K562 (cell line): ENCODE measurements around the gene SMARCA4. TPM values are rescaled to one million over a fixed set of nuclear protein-coding genes. Genes with fewer than 3 reads are reported as not detected.

Experiments
- ATAC-seq: fragments of 200-7000 bp; cut with Tn5 transposase; 3 replicates; pipeline ENCODE4 v1.9.1; 2020; ENCODE audit warnings: moderate library complexity
- BruUV-seq: library from RNA; stranded (reverse); fragments of 400-500 nt; replicated peaks from 2 replicates; lab custom pipeline; 2021; lab: Mats Ljungman, UMichigan
- CTCF ChIA-PET: fragments of 300-600 bp; formaldehyde crosslinking; extraction: SDS; loops from one replicate; lab custom pipeline; 2021; ENCODE audit warnings: low intra/inter-chr PET ratio; lab: Yijun Ruan, JAX
- POLR2A ChIA-PET: fragments of 300-600, 350-650 bp; sonication (Branson Sonifier 250); formaldehyde crosslinking; extraction: SDS; loops from one replicate; lab custom pipeline; 2021; ENCODE audit warnings: antibody characterized with exemption, inconsistent platforms; lab: Yijun Ruan, JAX
- DNase-seq, 4 experiments: peaks; one replicate each; pipeline versions ENCODE4 v3.0.0 to v3.0.0-alpha.2; 2011 to 2018; ENCODE audit warnings: low spot score in 3 of 4, mixed read lengths in 3 of 4; ENCODE audit errors: extremely low read depth in 1 of 4
- FAIRE-seq: peaks from 2 replicates; lab custom pipeline; 2011; peaks lifted over from hg19 to GRCh38; lab: Jason Lieb, UNC
- H2AFZ ChIP-seq: 2 replicates; pipeline ENCODE4 v1.6.0; 2011; ENCODE audit warnings: low read depth, low read length, control low read depth, inconsistent platforms
- H3K27ac ChIP-seq: fragments of 200-600 bp; 3 replicates; pipeline ENCODE4 v1.8.0; 2011; ENCODE audit warnings: low read depth, mild to moderate bottlenecking, control low read depth, inconsistent platforms, low read length, moderate library complexity, mixed read lengths; ENCODE audit errors: extremely low read depth
- H3K27me3 ChIP-seq, 2 experiments: fragments of 300-600 bp in 1 of 2; 2 replicates in 1 of 2; 3 replicates in 1 of 2; pipeline versions ENCODE4 v1.6.0 to v1.8.0; 2011; ENCODE audit warnings: inconsistent platforms in 2 of 2, low read length in 2 of 2, mild to moderate bottlenecking in 1 of 2, mixed read lengths in 1 of 2, moderate library complexity in 1 of 2; ENCODE audit not compliant: control insufficient read depth in 2 of 2, insufficient read depth in 2 of 2
- H3K36me3 ChIP-seq: fragments of 300-600 bp; 3 replicates; pipeline ENCODE4 v1.8.0; 2011; ENCODE audit warnings: mild to moderate bottlenecking, low read length, inconsistent platforms; ENCODE audit not compliant: control insufficient read depth, insufficient read depth
- H3K4me1 ChIP-seq, 2 experiments: fragments of 200-600 bp in 1 of 2; replicated peaks in 1 of 2; 2 replicates in 1 of 2; 3 replicates in 1 of 2; pipeline versions ENCODE4 v1.5.1 to v1.8.0; 2011; ENCODE audit warnings: inconsistent platforms in 2 of 2, low read length in 2 of 2, mild to moderate bottlenecking in 1 of 2, mixed read lengths in 1 of 2, moderate library complexity in 1 of 2; ENCODE audit not compliant: control insufficient read depth in 2 of 2, insufficient read depth in 2 of 2
- H3K4me2 ChIP-seq: 2 replicates; pipeline ENCODE4 v1.6.1; 2011; ENCODE audit warnings: low read length, control low read depth, inconsistent platforms, mixed read lengths; ENCODE audit not compliant: insufficient read depth
- H3K4me3 ChIP-seq: fragments of 200-600 bp; sonication (generic), shearing (Covaris generic); 2 replicates; pipeline ENCODE4 v1.5.1; 2016; ENCODE audit warnings: control low read depth, inconsistent platforms
- H3K79me2 ChIP-seq: fragments of 200-600 bp; 3 replicates; pipeline ENCODE4 v1.8.0; 2011; ENCODE audit warnings: low read length, inconsistent platforms; ENCODE audit not compliant: control insufficient read depth, insufficient read depth
- H3K9ac ChIP-seq, 2 experiments: 2 replicates each; pipeline versions ENCODE4 v1.6.0 to v1.6.1; 2011; ENCODE audit warnings: low read depth in 2 of 2, low read length in 2 of 2, control low read depth in 1 of 2, inconsistent platforms in 1 of 2, mild to moderate bottlenecking in 1 of 2, mixed read lengths in 1 of 2; ENCODE audit not compliant: insufficient read depth in 1 of 2
- H3K9me1 ChIP-seq: one replicate; pipeline ENCODE4 v1.6.0; 2011; ENCODE audit warnings: inconsistent platforms, mild to moderate bottlenecking, low read length, moderate library complexity; ENCODE audit not compliant: control insufficient read depth, insufficient read depth
- H3K9me3 ChIP-seq: replicated peaks from 2 replicates; pipeline ENCODE4 v1.5.1; 2011; ENCODE audit warnings: low read depth, low read length, inconsistent platforms; ENCODE audit not compliant: control insufficient read depth, insufficient read depth
- H4K20me1 ChIP-seq: replicated peaks from 2 replicates; pipeline ENCODE4 v1.6.1; 2011; ENCODE audit warnings: low read length, inconsistent platforms, mixed read lengths; ENCODE audit not compliant: control insufficient read depth, insufficient read depth
- CBX1 ChIP-seq: sonication (generic); IDR thresholded peaks from 2 replicates; pipeline ENCODE4 v1.6.1; 2016; ENCODE audit warnings: antibody characterized with exemption, low read depth, mild to moderate bottlenecking
- DNMT1 ChIP-seq: fragments of 450-650 bp; IDR thresholded peaks from 2 replicates; pipeline ENCODE4 v1.6.1; 2016; ENCODE audit warnings: antibody characterized with exemption, mild to moderate bottlenecking
- ELF1 ChIP-seq: fragments of 200-800 bp; sonication (Bioruptor generic); IDR thresholded peaks from 2 replicates; pipeline ENCODE4 v1.6.1; 2016; ENCODE audit warnings: missing genetic modification characterization, missing compliant biosample characterization
- FOSL1 ChIP-seq: fragments of 200-800 bp; sonication (Bioruptor generic); conservative IDR thresholded peaks from 2 replicates; pipeline ENCODE4 v1.6.1; 2016; ENCODE audit warnings: missing genetic modification characterization, missing compliant biosample characterization
- FOXA1 ChIP-seq: fragments of 450-650 bp; IDR thresholded peaks from 2 replicates; pipeline ENCODE4 v1.6.1; 2016; ENCODE audit warnings: mild to moderate bottlenecking, borderline replicate concordance
- GTF2E2 ChIP-seq: fragments of 200-800 bp; sonication (Bioruptor generic); IDR thresholded peaks from 2 replicates; pipeline ENCODE4 v1.6.1; 2016; ENCODE audit warnings: missing genetic modification characterization, missing compliant biosample characterization
- ZBTB43 ChIP-seq: sonication (generic); formaldehyde crosslinking; IDR thresholded peaks from 2 replicates; pipeline ENCODE4 v1.8.0; 2023; ENCODE audit warnings: mild to moderate bottlenecking, missing genetic modification reagents
- ZNF184 ChIP-seq: sonication (generic); formaldehyde crosslinking; IDR thresholded peaks from 2 replicates; pipeline ENCODE4 v1.5.0; 2020; ENCODE audit warnings: missing genetic modification reagents
- ZNF507 ChIP-seq: conservative IDR thresholded peaks from 2 replicates; pipeline ENCODE4 v1.6.1; 2017; ENCODE audit warnings: missing genetic modification characterization, missing compliant biosample characterization
- ZNF584 ChIP-seq: fragments of 200-800 bp; sonication (Bioruptor generic); IDR thresholded peaks from 2 replicates; pipeline ENCODE4 v1.6.1; 2016; ENCODE audit warnings: low read depth, mild to moderate bottlenecking, missing genetic modification characterization, missing compliant biosample characterization
- WGBS: fragments of 100-300 bp; shearing (Covaris generic); methylation state at CpG from one replicate; pipeline ENCODE4 v1.1.6; 2016; ENCODE audit warnings: low coverage, mixed read lengths; ENCODE audit not compliant: insufficient coverage; ENCODE audit errors: missing lambda C conversion rate; 5-methylcytosine and 5-hydroxymethylcytosine counted together
- in situ Hi-C: fragments of 300-500 bp; cut with MboI; formaldehyde crosslinking; loops from 4 replicates; pipeline ENCODE4 v1.15.0; 2018; ENCODE audit warnings: inconsistent platforms, mixed read lengths
- intact Hi-C: fragments of 100-400 bp; cut with micrococcal nuclease; formaldehyde crosslinking; loops from 2 replicates; pipeline ENCODE4 v1.14.2; 2022
- polyA plus RNA-seq, 8 experiments: library from polyadenylated mRNA; depleted of rRNA in 4 of 8; stranded (reverse) in 5 of 8; unstranded in 3 of 8; fragments of >200 nt; fragmentation: Nextera tagmentation in 2 of 8; fragmentation: Illumina TruSeq in 1 of 8; extraction: Ambion mirVana in 2 of 8; extraction: Trizol in 1 of 8; gene quantifications; 2 replicates each; pipeline versions ENCODE4 v1.2.1 to v1.2.3, GENCODE V29; 2011 to 2014; ENCODE audit warnings: inconsistent platforms in 1 of 8, missing spikeins in 1 of 8
- small RNA-seq: library from RNA; depleted of rRNA; stranded (forward); fragments of <200 nt; gene quantifications from one replicate; pipeline ENCODE3, GENCODE V24; 2014
- total RNA-seq, 7 experiments: library from RNA; depleted of rRNA in 6 of 7; stranded (reverse); fragments of >200 nt in 6 of 7; fragmentation: Illumina TruSeq in 2 of 7; extraction: Trizol in 2 of 7; gene quantifications; 2 replicates each; pipeline versions ENCODE4 v1.2.1 to v1.2.3, GENCODE V29; 2011 to 2021; ENCODE audit warnings: low replicate concordance in 1 of 7

The SMARCA4 gene
- total and polyA plus RNA-seq, 9 of the 15 experiments (the other 6 are each of a cell fraction or from before 2014, with no cell fraction given), result 19.3 to 207 (median 52.1) TPM

GRCh38 chr19:11111771-11112144 is 150.9 kb downstream of the SMARCA4 start:
- Histone ChIP-seq H3K4me2 (no peak overlapping the region), H3K27ac (no peak overlapping the region), H3K9ac (no peak overlapping the region), H3K9me3 (no peaks in the 10 kb centered on the region), H3K4me3 (no peak overlapping the region), H3K9me1 (peaks cover 4% of the 10 kb centered on the region), H3K36me3 (peaks cover 97% of the 10 kb centered on the region), H3K4me1 (peaks cover 0 to 8% of the 10 kb centered on the region in 2 experiments; a peak in 1 of 5 replicates), H4K20me1 (peaks cover 14% of the 10 kb centered on the region), H3K79me2 (peaks cover 38% of the 10 kb centered on the region), H3K27me3 (no peaks in the 10 kb centered on the region), H2AFZ (no peak overlapping the region)
- TF ChIP-seq DNMT1, result no peak
- TF ChIP-seq ZNF584 (CRISPR knock-in tag), result no peak
- TF ChIP-seq ZNF184 (CRISPR knock-in tag), result no peak
- TF ChIP-seq ELF1 (tag), result no peak
- TF ChIP-seq GTF2E2 (tag), result no peak
- no peak for TF ChIP-seq FOSL1 (tag)
- no peak for TF ChIP-seq CBX1
- TF ChIP-seq ZNF507 (tag), result no peak
- no peak for TF ChIP-seq ZBTB43 (CRISPR knock-in tag)
- no peak for TF ChIP-seq FOXA1
- FAIRE-seq (no peak), ATAC-seq (no peak), DNase-seq (no peak)
- WGBS, result 88% methylated on average over 5 of the region's 8 CpGs
- ChIA-PET CTCF (no interaction called here), POLR2A (interaction anchor here (0.6 to 1.7 kb wide), 5 partner anchors 8 to 194 kb away, joined by 3 to 6 read pairs (median 4); no protein-coding TSS in a partner anchor)
- intact Hi-C loops (no loop called here), in situ Hi-C loops (no loop called here)
- no TSS peak for BruUV-seq

Small RNA genes within 50 kb of the gene (small RNA-seq; reads per million reads assigned to genes)
- gene RF02271 (not detected), gene RN7SL192P (2.9 reads per million, percentile 87 among the genes with 10 or more reads in this experiment)

Other genes with a start within 250 kb of the SMARCA4 start
Only the 7 nearest of the 9 such genes appear.
- 28.1 and 34.4 TPM in 2 replicates for gene TMED1, start 124.8 kb upstream of the SMARCA4 start, total RNA-seq (2014; rRNA removed)
- gene TMED1, start 124.8 kb upstream of the SMARCA4 start, total RNA-seq (2014; rRNA removed; fragmentation: Illumina TruSeq; extraction: Trizol), result 7.4 and 8.0 TPM in 2 replicates
- gene TMED1, start 124.8 kb upstream of the SMARCA4 start, total RNA-seq (2015; rRNA removed; fragmentation: Illumina TruSeq; extraction: Trizol), result 22.7 and 23.5 TPM in 2 replicates
- gene TMED1, start 124.8 kb upstream of the SMARCA4 start, total RNA-seq (2021), result 25.5 and 28.2 TPM in 2 replicates
- gene TMED1, start 124.8 kb upstream of the SMARCA4 start, polyA plus RNA-seq (2011; rRNA removed), result 26.1 and 27.9 TPM in 2 replicates
- gene TMED1, start 124.8 kb upstream of the SMARCA4 start, polyA plus RNA-seq (2014; fragmentation: Illumina TruSeq; extraction: Trizol), result 9.6 and 18.6 TPM in 2 replicates
- gene TMED1, start 124.8 kb upstream of the SMARCA4 start, polyA plus RNA-seq (2014; fragmentation: Nextera tagmentation; extraction: Ambion mirVana), result 1 to 10 TPM in 1 of 2 experiments, under 1 TPM in 1; 0.86 to 5.9 TPM
- 29.3 and 30.2 TPM in 2 replicates for gene TMED1, start 124.8 kb upstream of the SMARCA4 start, polyA plus RNA-seq (2014; rRNA removed)
- gene C19orf38, start 112.6 kb upstream of the SMARCA4 start, total RNA-seq (2014; rRNA removed), result 0.16 TPM in 1 of 2 replicates, not detected in the other
- not detected in 2 replicates for gene C19orf38, start 112.6 kb upstream of the SMARCA4 start, total RNA-seq (2014; rRNA removed; fragmentation: Illumina TruSeq; extraction: Trizol)
- not detected in 2 replicates for gene C19orf38, start 112.6 kb upstream of the SMARCA4 start, total RNA-seq (2015; rRNA removed; fragmentation: Illumina TruSeq; extraction: Trizol)
- 0.18 and 0.29 TPM in 2 replicates for gene C19orf38, start 112.6 kb upstream of the SMARCA4 start, total RNA-seq (2021)
- gene C19orf38, start 112.6 kb upstream of the SMARCA4 start, polyA plus RNA-seq (2011; rRNA removed), result 0.14 and 0.31 TPM in 2 replicates
- gene C19orf38, start 112.6 kb upstream of the SMARCA4 start, polyA plus RNA-seq (2014; fragmentation: Illumina TruSeq; extraction: Trizol), result not detected in 2 replicates
- not detected for gene C19orf38, start 112.6 kb upstream of the SMARCA4 start, polyA plus RNA-seq (2014; fragmentation: Nextera tagmentation; extraction: Ambion mirVana)
- 0.53 TPM in 1 of 2 replicates, not detected in the other for gene C19orf38, start 112.6 kb upstream of the SMARCA4 start, polyA plus RNA-seq (2014; rRNA removed)
- 31.9 and 41.8 TPM in 2 replicates for gene CARM1, start 89.5 kb upstream of the SMARCA4 start, total RNA-seq (2014; rRNA removed)
- gene CARM1, start 89.5 kb upstream of the SMARCA4 start, total RNA-seq (2014; rRNA removed; fragmentation: Illumina TruSeq; extraction: Trizol), result 14.1 and 18.6 TPM in 2 replicates
- gene CARM1, start 89.5 kb upstream of the SMARCA4 start, total RNA-seq (2015; rRNA removed; fragmentation: Illumina TruSeq; extraction: Trizol), result 25.2 and 27.1 TPM in 2 replicates
- gene CARM1, start 89.5 kb upstream of the SMARCA4 start, total RNA-seq (2021), result 86.0 and 86.3 TPM in 2 replicates
- gene CARM1, start 89.5 kb upstream of the SMARCA4 start, polyA plus RNA-seq (2011; rRNA removed), result 29.7 and 54.8 TPM in 2 replicates
- 59.8 and 73.9 TPM in 2 replicates for gene CARM1, start 89.5 kb upstream of the SMARCA4 start, polyA plus RNA-seq (2014; fragmentation: Illumina TruSeq; extraction: Trizol)
- gene CARM1, start 89.5 kb upstream of the SMARCA4 start, polyA plus RNA-seq (2014; fragmentation: Nextera tagmentation; extraction: Ambion mirVana), result under 1 TPM; 0.36 to 0.65 TPM
- gene CARM1, start 89.5 kb upstream of the SMARCA4 start, polyA plus RNA-seq (2014; rRNA removed), result 49.1 and 56.5 TPM in 2 replicates
- 65.2 and 80.4 TPM in 2 replicates for gene YIPF2, start 32.4 kb upstream of the SMARCA4 start, total RNA-seq (2014; rRNA removed)
- gene YIPF2, start 32.4 kb upstream of the SMARCA4 start, total RNA-seq (2014; rRNA removed; fragmentation: Illumina TruSeq; extraction: Trizol), result 10.3 and 12.1 TPM in 2 replicates
- 31.6 and 32.5 TPM in 2 replicates for gene YIPF2, start 32.4 kb upstream of the SMARCA4 start, total RNA-seq (2015; rRNA removed; fragmentation: Illumina TruSeq; extraction: Trizol)
- gene YIPF2, start 32.4 kb upstream of the SMARCA4 start, total RNA-seq (2021), result 51.6 and 56.3 TPM in 2 replicates
- 40.5 and 69.1 TPM in 2 replicates for gene YIPF2, start 32.4 kb upstream of the SMARCA4 start, polyA plus RNA-seq (2011; rRNA removed)
- 20.4 and 44.1 TPM in 2 replicates for gene YIPF2, start 32.4 kb upstream of the SMARCA4 start, polyA plus RNA-seq (2014; fragmentation: Illumina TruSeq; extraction: Trizol)
- 1 to 10 TPM; 1.3 to 2.2 TPM for gene YIPF2, start 32.4 kb upstream of the SMARCA4 start, polyA plus RNA-seq (2014; fragmentation: Nextera tagmentation; extraction: Ambion mirVana)
- 64.3 and 74.2 TPM in 2 replicates for gene YIPF2, start 32.4 kb upstream of the SMARCA4 start, polyA plus RNA-seq (2014; rRNA removed)
- 29.4 and 32.7 TPM in 2 replicates for gene TIMM29, start 32.2 kb upstream of the SMARCA4 start, total RNA-seq (2014; rRNA removed)
- 18.5 and 19.9 TPM in 2 replicates for gene TIMM29, start 32.2 kb upstream of the SMARCA4 start, total RNA-seq (2014; rRNA removed; fragmentation: Illumina TruSeq; extraction: Trizol)
- gene TIMM29, start 32.2 kb upstream of the SMARCA4 start, total RNA-seq (2015; rRNA removed; fragmentation: Illumina TruSeq; extraction: Trizol), result 20.2 and 20.7 TPM in 2 replicates
- gene TIMM29, start 32.2 kb upstream of the SMARCA4 start, total RNA-seq (2021), result 23.8 and 24.7 TPM in 2 replicates
- gene TIMM29, start 32.2 kb upstream of the SMARCA4 start, polyA plus RNA-seq (2011; rRNA removed), result 11.0 and 13.2 TPM in 2 replicates
- 13.8 and 13.9 TPM in 2 replicates for gene TIMM29, start 32.2 kb upstream of the SMARCA4 start, polyA plus RNA-seq (2014; fragmentation: Illumina TruSeq; extraction: Trizol)
- gene TIMM29, start 32.2 kb upstream of the SMARCA4 start, polyA plus RNA-seq (2014; fragmentation: Nextera tagmentation; extraction: Ambion mirVana), result 1 to 10 TPM; 2.4 to 3.2 TPM
- 16.3 and 17.5 TPM in 2 replicates for gene TIMM29, start 32.2 kb upstream of the SMARCA4 start, polyA plus RNA-seq (2014; rRNA removed)
- gene LDLR, start 128.4 kb downstream of the SMARCA4 start, total RNA-seq (2014; rRNA removed), result 84.9 and 95.7 TPM in 2 replicates
- 47.0 and 56.0 TPM in 2 replicates for gene LDLR, start 128.4 kb downstream of the SMARCA4 start, total RNA-seq (2014; rRNA removed; fragmentation: Illumina TruSeq; extraction: Trizol)
- 76.0 and 82.3 TPM in 2 replicates for gene LDLR, start 128.4 kb downstream of the SMARCA4 start, total RNA-seq (2015; rRNA removed; fragmentation: Illumina TruSeq; extraction: Trizol)
- 114 and 121 TPM in 2 replicates for gene LDLR, start 128.4 kb downstream of the SMARCA4 start, total RNA-seq (2021)
- gene LDLR, start 128.4 kb downstream of the SMARCA4 start, polyA plus RNA-seq (2011; rRNA removed), result 75.7 and 124 TPM in 2 replicates
- gene LDLR, start 128.4 kb downstream of the SMARCA4 start, polyA plus RNA-seq (2014; fragmentation: Illumina TruSeq; extraction: Trizol), result 56.3 and 63.5 TPM in 2 replicates
- 10 to 100 TPM; 19.9 to 28.4 TPM for gene LDLR, start 128.4 kb downstream of the SMARCA4 start, polyA plus RNA-seq (2014; fragmentation: Nextera tagmentation; extraction: Ambion mirVana)
- 44.5 and 59.5 TPM in 2 replicates for gene LDLR, start 128.4 kb downstream of the SMARCA4 start, polyA plus RNA-seq (2014; rRNA removed)
- gene SPC24, start 194.8 kb downstream of the SMARCA4 start, total RNA-seq (2014; rRNA removed), result 154 and 188 TPM in 2 replicates
- 72.8 and 75.2 TPM in 2 replicates for gene SPC24, start 194.8 kb downstream of the SMARCA4 start, total RNA-seq (2014; rRNA removed; fragmentation: Illumina TruSeq; extraction: Trizol)
- gene SPC24, start 194.8 kb downstream of the SMARCA4 start, total RNA-seq (2015; rRNA removed; fragmentation: Illumina TruSeq; extraction: Trizol), result 82.0 and 82.5 TPM in 2 replicates
- gene SPC24, start 194.8 kb downstream of the SMARCA4 start, total RNA-seq (2021), result 106 and 111 TPM in 2 replicates
- 44.3 and 52.6 TPM in 2 replicates for gene SPC24, start 194.8 kb downstream of the SMARCA4 start, polyA plus RNA-seq (2011; rRNA removed)
- gene SPC24, start 194.8 kb downstream of the SMARCA4 start, polyA plus RNA-seq (2014; fragmentation: Illumina TruSeq; extraction: Trizol), result 39.1 and 41.6 TPM in 2 replicates
- 10 to 100 TPM; 18.2 to 26.8 TPM for gene SPC24, start 194.8 kb downstream of the SMARCA4 start, polyA plus RNA-seq (2014; fragmentation: Nextera tagmentation; extraction: Ambion mirVana)
- gene SPC24, start 194.8 kb downstream of the SMARCA4 start, polyA plus RNA-seq (2014; rRNA removed), result 60.9 and 66.7 TPM in 2 replicates